Inflammatory macrophage treated with lipopolysaccharide for 1 hour (primary cell): Measurements from ENCODE around the gene SLC19A1.

Experiments used
- DNase-seq, 2 donors: peaks; one replicate each; pipeline ENCODE4 v3.0.0-alpha.2; 2020 to 2022

The SLC19A1 gene

GRCh38 chr21:45557616-45558043 is 15.4 kb upstream of the SLC19A1 start:
- no peak for DNase-seq

GRCh38 chr21:45556645-45557615 is 14.7 kb upstream of the SLC19A1 start:
- DNase-seq, result no peak

GRCh38 chr21:45556302-45556644 is 14.0 kb upstream of the SLC19A1 start:
- DNase-seq, result no peak

GRCh38 chr21:45555557-45556301 is 13.5 kb upstream of the SLC19A1 start:
- peak; percentile 50 to 67 for DNase-seq

- no peak for DNase-seq
Measured at GRCh38 chr21:45555251-45555556, 13.0 kb upstream of the SLC19A1 start.

- peak; percentile 46 to 85 for DNase-seq
Measured at GRCh38 chr21:45554477-45555175, 12.4 kb upstream of the SLC19A1 start.

- DNase-seq, result no peak
Measured at GRCh38 chr21:45552696-45553391, 10.6 kb upstream of the SLC19A1 start.

GRCh38 chr21:45551783-45552695 is 9.8 kb upstream of the SLC19A1 start:
- no peak for DNase-seq

GRCh38 chr21:45551316-45551715 is 9.1 kb upstream of the SLC19A1 start:
- peak; percentile 84 to 85 for DNase-seq

GRCh38 chr21:45550522-45551210 is 8.4 kb upstream of the SLC19A1 start:
- peak; percentile 74 to 76 for DNase-seq

- no peak for DNase-seq
Measured at GRCh38 chr21:45549626-45550463, 7.6 kb upstream of the SLC19A1 start.

- no peak for DNase-seq
Measured at GRCh38 chr21:45548711-45549491, 6.7 kb upstream of the SLC19A1 start.

GRCh38 chr21:45547545-45547900 is 5.3 kb upstream of the SLC19A1 start:
- DNase-seq, result no peak

GRCh38 chr21:45546636-45547544 is 4.7 kb upstream of the SLC19A1 start:
- DNase-seq, result no peak

- DNase-seq, result no peak
Measured at GRCh38 chr21:45545691-45546531, 3.7 kb upstream of the SLC19A1 start.

GRCh38 chr21:45545236-45545570 is 3.0 kb upstream of the SLC19A1 start:
- no peak for DNase-seq

- no peak for DNase-seq
Measured at GRCh38 chr21:45544449-45545235, 2.4 kb upstream of the SLC19A1 start.
